Activated CD4-positive, alpha-beta T cell treated with anti-CD3 and anti-CD28 coated beads, Interleukin-2, amount 50 U/mL, for 48 hours (primary cell): ENCODE results near the gene ZNF22.

Experiments used
- DNase-seq, 2 experiments: peaks; one replicate each; pipeline ENCODE4 v3.0.0-alpha.2; 2020

Gene ZNF22

GRCh38 chr10:45000752-45001380, at the start of gene ZNF22:
Gene ZNF22 (plus strand): TSS chr10:45000923. CDS start chr10:45003369, 2,446 bp downstream.
- peak; percentile 52 to 64 for DNase-seq

- DNase-seq = no peak
Observed at GRCh38 chr10:44951576-44952226, 49.0 kb upstream of the ZNF22 start.

- no peak for DNase-seq
Observed at GRCh38 chr10:44952779-44953231, 47.9 kb upstream of the ZNF22 start.

- DNase-seq = no peak
Observed at GRCh38 chr10:44954042-44954441, 46.7 kb upstream of the ZNF22 start.

GRCh38 chr10:44954962-44955361, 45.8 kb upstream of the ZNF22 start:
- no peak for DNase-seq

- no peak for DNase-seq
Observed at GRCh38 chr10:44955413-44956070, 45.2 kb upstream of the ZNF22 start.

GRCh38 chr10:44956226-44956625, 44.5 kb upstream of the ZNF22 start:
- DNase-seq = no peak

- no peak for DNase-seq
Observed at GRCh38 chr10:44956717-44957706, 43.7 kb upstream of the ZNF22 start.

- DNase-seq = no peak
Observed at GRCh38 chr10:44958196-44958897, 42.4 kb upstream of the ZNF22 start.

GRCh38 chr10:44958898-44959246, 41.9 kb upstream of the ZNF22 start:
- DNase-seq = no peak

- DNase-seq = peak; percentile 95
Observed at GRCh38 chr10:44959247-44960087, 41.3 kb upstream of the ZNF22 start, which contains the start of gene RASSF4. Gene RASSF4 (plus strand): TSS chr10:44959802. CDS start chr10:44970203, 10,401 bp downstream.

GRCh38 chr10:44960088-44960460, 40.6 kb upstream of the ZNF22 start:
- no peak for DNase-seq

- no peak for DNase-seq
Observed at GRCh38 chr10:44960482-44961229, 40.1 kb upstream of the ZNF22 start.

GRCh38 chr10:44961230-44961571, 39.5 kb upstream of the ZNF22 start:
- DNase-seq = no peak

- DNase-seq = no peak
Observed at GRCh38 chr10:44961931-44962750, 38.6 kb upstream of the ZNF22 start.

- no peak for DNase-seq
Observed at GRCh38 chr10:44962870-44963738, 37.6 kb upstream of the ZNF22 start.

- DNase-seq = no peak
Observed at GRCh38 chr10:44963772-44964633, 36.7 kb upstream of the ZNF22 start.

- no peak for DNase-seq
Observed at GRCh38 chr10:44965104-44965503, 35.6 kb upstream of the ZNF22 start.
